HG02759 (cell line): Measurements from ENCODE around the gene IFNGR1.
"Not testable (repeated sequence)": the region's sequence is repeated elsewhere in the genome, so short reads cannot be mapped to it uniquely, and the experiment has no call there.

Experiments used
- ATAC-seq: cut with Tn5 transposase; IDR thresholded peaks from one replicate; pipeline ENCODE4 v1.9.1; 2021; ENCODE audit warnings: mild to moderate bottlenecking, moderate library complexity; ENCODE audit not compliant: unreplicated experiment

IFNGR1 gene

GRCh38 chr6:137218917-137219663 lies at the start of gene IFNGR1:
IFNGR1 (minus strand) TSS chr6:137219385; CDS start chr6:137219327, 58 bp downstream.
- ATAC-seq: peak; percentile 92

GRCh38 chr6:137268911-137269310 lies 49.7 kb upstream of the IFNGR1 start:
- ATAC-seq: no peak

DNA sequence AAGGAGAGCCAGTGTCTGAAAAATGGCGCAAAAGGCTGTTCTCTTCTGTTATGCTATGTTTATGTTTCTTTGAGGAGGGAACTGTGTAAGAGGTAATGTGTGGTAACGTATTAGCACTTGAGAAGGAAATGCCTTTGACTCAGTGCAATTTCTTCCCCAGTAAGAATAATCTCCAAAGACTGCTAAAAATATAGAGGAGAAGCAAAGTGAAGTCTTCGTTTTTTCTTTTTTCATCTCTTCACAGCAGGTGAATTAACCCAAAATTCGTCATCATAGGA lies 47.1 kb upstream of the IFNGR1 start:
- no peak for ATAC-seq

GRCh38 chr6:137265561-137266308 lies 46.5 kb upstream of the IFNGR1 start:
- ATAC-seq: no peak

GRCh38 chr6:137264311-137265075 lies 45.3 kb upstream of the IFNGR1 start:
- no peak for ATAC-seq

DNA sequence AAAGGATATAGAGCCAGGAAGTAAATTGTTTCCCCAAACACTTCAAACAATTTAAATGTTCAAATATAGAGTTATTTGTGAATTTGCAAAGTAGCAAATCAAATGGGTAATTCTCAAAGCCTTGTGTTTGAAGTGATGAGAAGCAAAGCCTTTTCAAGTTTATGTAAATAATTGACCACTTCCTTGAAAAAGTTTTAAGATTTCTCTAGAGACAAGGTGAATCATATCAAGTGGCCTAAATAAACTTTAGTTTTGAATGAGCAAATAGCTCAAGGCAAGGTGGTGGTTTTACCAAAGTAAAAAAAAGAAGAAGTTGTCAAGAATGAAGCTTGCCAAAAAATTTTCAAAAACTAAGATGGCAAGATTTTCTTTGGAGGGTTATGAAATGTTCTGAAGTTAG lies 42.6 kb upstream of the IFNGR1 start:
- ATAC-seq: peak; percentile 68

DNA sequence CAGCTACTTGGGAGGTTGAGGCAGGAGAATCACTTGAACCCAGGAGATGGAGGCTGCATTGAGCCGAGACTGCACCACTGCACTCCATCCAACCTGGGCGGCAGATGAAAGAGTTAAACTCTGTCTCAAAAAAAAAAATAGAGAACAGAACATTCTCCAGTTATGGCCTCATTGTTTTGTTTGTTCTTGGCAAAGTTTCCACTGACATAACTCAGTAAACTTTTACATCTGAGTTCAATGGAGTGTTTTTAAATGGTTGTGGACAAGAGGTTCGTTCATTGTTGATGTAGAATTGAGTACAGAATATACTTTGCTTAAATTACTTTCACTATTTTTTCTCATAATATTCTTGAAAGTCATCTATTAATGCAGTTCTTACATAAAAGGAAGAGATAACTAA lies 42.2 kb upstream of the IFNGR1 start:
- ATAC-seq: no peak

DNA sequence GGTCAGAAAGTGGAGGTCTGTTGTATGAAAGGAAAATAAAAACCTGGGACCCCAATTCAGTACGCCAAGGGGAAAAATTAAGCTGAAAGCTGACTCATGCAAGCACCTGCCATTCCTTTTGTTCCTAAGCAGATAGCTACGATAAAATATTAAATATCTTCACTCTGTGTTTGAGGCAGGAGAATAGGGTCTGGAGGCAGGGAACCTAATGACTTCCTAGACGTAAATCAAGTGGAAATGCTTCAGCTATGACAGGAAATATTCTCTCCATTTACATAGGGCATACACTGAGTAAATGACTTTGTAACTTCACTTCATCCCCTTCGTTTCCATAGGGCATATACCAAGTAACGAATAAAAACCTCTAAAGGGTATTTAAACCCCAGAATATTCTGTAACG lies 41.0 kb upstream of the IFNGR1 start:
- ATAC-seq: no peak

DNA sequence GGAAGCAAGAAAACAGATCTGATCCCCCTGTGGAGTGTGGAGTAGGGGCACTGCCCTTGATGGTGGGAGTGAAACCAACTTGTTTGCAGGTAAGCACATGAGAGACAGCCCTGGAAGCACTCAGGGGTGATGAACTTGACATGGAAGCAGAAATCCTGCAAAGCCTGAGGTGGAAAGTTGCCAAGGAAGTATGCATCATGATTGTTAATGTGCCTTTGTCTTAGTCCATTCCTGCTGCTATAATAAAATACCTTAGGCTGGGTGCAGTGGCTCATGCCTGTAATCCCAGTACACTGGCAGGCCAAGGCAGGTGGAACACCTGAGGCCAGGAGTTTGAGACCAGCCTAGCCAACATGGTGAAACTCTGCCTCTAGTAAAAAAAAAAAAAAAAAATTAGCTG lies 40.2 kb upstream of the IFNGR1 start:
- no peak for ATAC-seq

- no peak for ATAC-seq
Observed at GRCh38 chr6:137258170-137258569, 39.0 kb upstream of the IFNGR1 start.

- ATAC-seq: no peak
Observed at GRCh38 chr6:137256350-137257103, 37.3 kb upstream of the IFNGR1 start.

- ATAC-seq: no peak
Observed at GRCh38 chr6:137254966-137255365, 35.8 kb upstream of the IFNGR1 start.

GRCh38 chr6:137254430-137254829 lies 35.2 kb upstream of the IFNGR1 start:
- not testable (repeated sequence) for ATAC-seq

DNA sequence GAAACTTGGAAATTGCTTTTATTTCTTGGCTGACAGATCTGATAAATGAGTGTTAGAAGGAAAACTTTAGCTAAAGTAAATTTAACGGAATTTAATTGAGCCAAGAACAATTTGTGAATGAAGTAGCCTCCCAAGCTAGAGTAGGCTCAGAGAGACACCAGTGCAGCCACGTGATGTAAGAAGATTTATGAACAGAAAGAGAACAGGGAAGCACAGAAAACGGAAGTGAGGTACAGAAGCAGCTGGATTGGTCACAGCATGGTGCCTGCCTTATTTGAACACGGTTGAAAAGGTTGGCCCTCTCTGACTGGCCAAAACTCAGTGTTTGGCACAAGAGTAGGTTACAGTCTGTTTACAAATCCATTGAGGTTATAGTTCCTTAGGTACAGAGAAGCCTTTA lies 29.5 kb upstream of the IFNGR1 start:
- no peak for ATAC-seq

DNA sequence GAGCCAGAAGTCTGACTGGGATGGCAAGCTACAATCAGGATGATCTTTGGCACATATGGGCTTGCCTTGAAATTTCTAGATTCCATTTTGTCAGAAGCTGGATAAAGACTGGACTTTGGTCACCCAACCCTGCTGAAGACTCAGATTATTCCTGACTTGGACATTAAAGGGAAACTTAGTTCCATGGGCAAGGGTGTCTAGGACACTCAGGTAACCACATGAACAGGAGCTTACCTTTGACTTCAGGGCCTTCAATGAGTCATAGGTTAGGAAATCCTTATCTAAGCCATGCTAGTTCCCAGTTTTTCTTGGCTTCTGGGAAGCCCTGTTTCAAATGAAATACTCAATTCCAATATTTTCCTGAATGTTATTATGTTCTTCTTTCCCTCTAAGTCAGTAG lies 28.5 kb upstream of the IFNGR1 start:
- no peak for ATAC-seq

DNA sequence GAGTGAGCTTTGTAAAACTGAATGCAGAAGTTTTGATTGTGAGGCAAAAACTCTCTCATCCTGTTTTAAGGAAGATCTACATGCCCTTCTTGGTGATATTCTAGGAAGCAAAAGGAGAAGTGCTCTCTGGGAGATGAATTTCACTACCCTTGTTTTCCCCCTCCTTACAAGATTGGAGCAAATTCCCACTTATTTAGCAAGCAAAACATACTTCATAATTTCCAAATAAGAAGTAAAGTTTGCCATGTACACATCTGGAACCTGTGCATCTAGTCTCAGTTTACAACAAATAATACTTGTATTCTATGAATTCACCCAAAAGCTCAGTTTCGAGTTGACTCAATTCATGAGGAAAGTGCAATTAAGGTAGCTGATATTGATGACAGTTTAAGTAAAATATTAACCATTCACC lies 27.6 kb upstream of the IFNGR1 start:
- ATAC-seq: no peak

- no peak for ATAC-seq
Observed at GRCh38 chr6:137246164-137246563, 27.0 kb upstream of the IFNGR1 start.

GRCh38 chr6:137241481-137242038 lies 22.4 kb upstream of the IFNGR1 start:
- no peak for ATAC-seq

- no peak for ATAC-seq
Observed at GRCh38 chr6:137240168-137240567, 21.0 kb upstream of the IFNGR1 start.

DNA sequence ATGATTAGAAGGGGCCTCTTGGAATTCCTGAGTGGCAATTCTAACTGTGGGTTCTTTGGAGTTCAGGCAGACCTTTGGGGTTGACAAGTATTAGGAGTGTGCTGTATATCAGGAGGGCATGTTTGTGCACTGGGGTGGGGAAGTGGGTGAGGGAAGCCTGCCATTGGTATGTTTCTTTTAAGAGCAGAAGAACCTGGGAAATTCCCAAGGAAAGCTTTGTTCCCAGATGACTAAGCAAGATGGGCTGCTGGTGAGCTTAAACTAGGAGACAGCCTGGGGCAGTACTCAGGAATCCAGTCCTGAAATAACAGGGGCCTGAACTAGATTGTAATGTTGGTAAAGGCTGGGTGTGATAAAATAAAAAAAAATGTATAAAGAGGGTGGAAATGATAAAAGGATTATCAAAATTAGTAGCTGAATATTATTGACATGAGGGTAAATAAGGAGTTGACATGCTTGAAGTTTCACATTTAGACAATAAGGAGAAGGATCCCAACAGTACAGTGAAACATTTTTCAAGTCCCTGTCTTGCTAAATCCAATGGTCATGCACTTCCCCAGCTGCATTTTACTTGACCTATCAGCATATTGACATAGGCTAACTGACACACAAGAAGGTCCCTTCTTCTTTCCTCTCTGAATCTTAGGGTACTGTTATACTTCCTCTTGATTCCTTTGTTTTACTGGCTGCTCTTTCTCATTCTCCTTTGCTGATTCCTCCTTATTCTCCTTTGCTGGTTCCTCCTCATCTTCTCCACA lies 18.4 kb upstream of the IFNGR1 start:
- ATAC-seq: no peak
